ENCODE data around the gene PRPF19. TPM values are rescaled to one million over a fixed set of nuclear protein-coding genes. Genes with fewer than 3 reads are reported as not detected.

The PRPF19 gene
- total and polyA plus RNA-seq, 2 donors (not counting 1 experiment from before 2014, with no cell fraction given) = 32.6 to 37.7 TPM

DNA sequence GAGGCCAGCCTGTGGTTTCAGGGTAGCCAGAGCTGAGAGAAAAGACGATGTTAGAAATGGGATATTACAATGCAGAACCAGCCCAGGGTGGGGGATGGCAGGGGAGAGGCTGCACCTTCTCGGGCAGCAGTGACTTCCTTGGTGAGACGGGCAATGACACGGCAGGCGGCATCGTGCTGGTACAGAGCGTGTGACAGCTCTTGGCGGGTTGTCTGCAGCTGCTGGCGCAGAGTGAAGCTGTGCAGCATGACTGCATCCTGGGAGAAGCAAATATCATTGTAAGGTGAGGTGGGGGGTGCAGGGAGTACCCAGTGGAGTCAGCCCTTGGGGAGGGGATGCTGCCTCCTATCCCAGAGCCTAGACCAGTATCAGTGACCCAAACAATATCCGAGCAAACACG, 3.8 kb downstream of the PRPF19 start:
- no peak overlapping the region for H3K9ac ChIP-seq (ENCODE audit: insufficient read depth, low read length)
- no peak overlapping the region for H3K4me3 ChIP-seq (replicated peaks in 1 of 4; ENCODE audit: control extremely low read depth in 1 of 4, insufficient read depth in 1 of 4, low read depth in 3 of 4, low read length in 4 of 4)
- no peak overlapping the region for H2AFZ ChIP-seq (ENCODE audit: low read length)
- no peaks in the 10 kb centered on the region for H3K27me3 ChIP-seq (ENCODE audit: control insufficient read depth, insufficient read depth, low read length)
- H3K4me2 ChIP-seq (ENCODE audit: extremely low read depth, insufficient read depth, low read length) = no peak overlapping the region
- TF ChIP-seq, protein P1, sequence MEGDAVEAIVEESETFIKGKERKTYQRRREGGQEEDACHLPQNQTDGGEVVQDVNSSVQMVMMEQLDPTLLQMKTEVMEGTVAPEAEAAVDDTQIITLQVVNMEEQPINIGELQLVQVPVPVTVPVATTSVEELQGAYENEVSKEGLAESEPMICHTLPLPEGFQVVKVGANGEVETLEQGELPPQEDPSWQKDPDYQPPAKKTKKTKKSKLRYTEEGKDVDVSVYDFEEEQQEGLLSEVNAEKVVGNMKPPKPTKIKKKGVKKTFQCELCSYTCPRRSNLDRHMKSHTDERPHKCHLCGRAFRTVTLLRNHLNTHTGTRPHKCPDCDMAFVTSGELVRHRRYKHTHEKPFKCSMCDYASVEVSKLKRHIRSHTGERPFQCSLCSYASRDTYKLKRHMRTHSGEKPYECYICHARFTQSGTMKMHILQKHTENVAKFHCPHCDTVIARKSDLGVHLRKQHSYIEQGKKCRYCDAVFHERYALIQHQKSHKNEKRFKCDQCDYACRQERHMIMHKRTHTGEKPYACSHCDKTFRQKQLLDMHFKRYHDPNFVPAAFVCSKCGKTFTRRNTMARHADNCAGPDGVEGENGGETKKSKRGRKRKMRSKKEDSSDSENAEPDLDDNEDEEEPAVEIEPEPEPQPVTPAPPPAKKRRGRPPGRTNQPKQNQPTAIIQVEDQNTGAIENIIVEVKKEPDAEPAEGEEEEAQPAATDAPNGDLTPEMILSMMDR (conservative IDR thresholded peaks at IDR 0.05 in 1 of 2, IDR thresholded peaks at IDR 0.05 in 1 of 2; ENCODE audit: low read depth in 1 of 2, low read length in 2 of 2) = no peak
- TF ChIP-seq EZH2 (IDR thresholded peaks at IDR 0.05; ENCODE audit: low read length, missing control alignments) = no peak
- H3K9me3 ChIP-seq (ENCODE audit: control insufficient read depth, insufficient read depth, low read depth, low read length) = no peaks in the 10 kb centered on the region
- peaks cover 3% of the 10 kb centered on the region for H3K4me1 ChIP-seq (ENCODE audit: control insufficient read depth, extremely low read depth, insufficient read depth, low read length)
- H3K36me3 ChIP-seq (ENCODE audit: control insufficient read depth, insufficient read depth, low read length) = peaks cover 12% of the 10 kb centered on the region
- no peak overlapping the region for H3K27ac ChIP-seq (ENCODE audit: insufficient read depth, low read length)
- H4K20me1 ChIP-seq (ENCODE audit: control insufficient read depth, extremely low read depth, insufficient read depth, low read length) = no peaks in the 10 kb centered on the region
- H3K79me2 ChIP-seq (ENCODE audit: control insufficient read depth, insufficient read depth, low read length) = peaks cover 32% of the 10 kb centered on the region
- no peak for DNase-seq (ENCODE audit: low read depth in 2 of 2)

DNA sequence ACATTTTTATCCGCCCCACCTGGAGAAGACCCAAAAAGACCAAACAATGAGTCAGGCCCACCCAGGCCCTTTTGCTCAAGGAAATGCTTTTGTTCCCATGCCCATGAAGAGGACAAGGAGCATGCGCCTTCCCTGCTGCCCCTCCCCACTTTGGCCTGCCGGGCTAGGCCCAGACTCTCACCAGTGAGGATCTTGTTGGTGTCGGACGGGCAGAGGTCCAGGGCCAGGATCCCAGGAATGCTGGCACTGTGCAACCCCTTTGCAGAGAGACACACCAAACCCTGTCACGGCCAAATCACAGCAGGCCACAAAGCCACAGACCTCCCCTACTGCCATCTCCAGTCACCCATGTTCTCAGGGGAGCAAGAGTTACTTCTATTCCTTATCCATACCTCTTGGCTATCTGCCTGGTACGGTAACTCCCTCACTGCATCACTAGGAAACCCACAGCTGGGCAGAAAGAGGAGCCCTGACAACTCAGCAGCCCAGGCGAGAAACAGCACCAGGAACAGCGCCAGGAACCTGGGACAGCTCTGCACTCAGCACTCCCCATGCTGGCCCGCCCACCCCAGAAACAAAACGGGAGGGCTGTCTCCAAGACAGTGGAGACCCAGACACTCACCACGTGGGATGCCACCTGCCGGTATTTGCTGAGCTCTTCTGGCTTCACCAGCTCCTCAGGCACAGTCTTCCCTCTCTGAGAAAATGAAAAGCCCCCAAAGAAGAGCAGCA, 5.5 kb downstream of the PRPF19 start:
- H3K4me3 ChIP-seq (replicated peaks in 1 of 4; ENCODE audit: control extremely low read depth in 1 of 4, insufficient read depth in 1 of 4, low read depth in 3 of 4, low read length in 4 of 4) = no peak overlapping the region
- H4K20me1 ChIP-seq (ENCODE audit: control insufficient read depth, extremely low read depth, insufficient read depth, low read length) = no peaks in the 10 kb centered on the region
- H3K4me2 ChIP-seq (ENCODE audit: extremely low read depth, insufficient read depth, low read length) = no peak overlapping the region
- DNase-seq (ENCODE audit: low read depth in 2 of 2) = no peak
- no peaks in the 10 kb centered on the region for H3K27me3 ChIP-seq (ENCODE audit: control insufficient read depth, insufficient read depth, low read length)
- H2AFZ ChIP-seq (ENCODE audit: low read length) = no peak overlapping the region
- TF ChIP-seq EZH2 (IDR thresholded peaks at IDR 0.05; ENCODE audit: low read length, missing control alignments) = no peak
- TF ChIP-seq, protein P1 (conservative IDR thresholded peaks at IDR 0.05 in 1 of 2, IDR thresholded peaks at IDR 0.05 in 1 of 2; ENCODE audit: low read depth in 1 of 2, low read length in 2 of 2) = no peak
- peaks cover 31% of the 10 kb centered on the region for H3K79me2 ChIP-seq (ENCODE audit: control insufficient read depth, insufficient read depth, low read length)
- peaks cover 18% of the 10 kb centered on the region for H3K36me3 ChIP-seq (ENCODE audit: control insufficient read depth, insufficient read depth, low read length)
- no peak overlapping the region for H3K27ac ChIP-seq (ENCODE audit: insufficient read depth, low read length)
- no peaks in the 10 kb centered on the region for H3K9me3 ChIP-seq (ENCODE audit: control insufficient read depth, insufficient read depth, low read depth, low read length)
- H3K9ac ChIP-seq (ENCODE audit: insufficient read depth, low read length) = no peak overlapping the region
- H3K4me1 ChIP-seq (ENCODE audit: control insufficient read depth, extremely low read depth, insufficient read depth, low read length) = peaks cover 3% of the 10 kb centered on the region

DNA sequence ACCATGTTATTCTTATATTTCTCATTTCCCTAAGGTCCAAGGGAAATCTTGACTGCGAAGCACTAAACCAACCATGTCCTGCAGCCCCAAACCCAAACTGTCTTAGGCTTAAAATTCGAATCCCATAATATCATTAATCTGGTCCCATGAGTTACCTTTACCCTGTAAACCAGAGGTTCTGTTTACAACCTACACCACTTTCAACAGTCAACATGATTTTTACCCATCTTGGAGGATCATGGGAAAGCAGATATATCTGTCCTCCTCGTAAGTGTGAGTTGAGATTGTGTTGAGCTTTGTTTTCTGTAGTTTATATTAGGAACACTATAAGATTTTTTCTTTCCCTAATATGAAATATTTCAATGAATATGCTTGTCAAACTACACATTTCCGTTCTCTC, 6.4 kb downstream of the PRPF19 start:
- H3K9me3 ChIP-seq (ENCODE audit: control insufficient read depth, insufficient read depth, low read depth, low read length) = no peaks in the 10 kb centered on the region
- no peak overlapping the region for H3K4me2 ChIP-seq (ENCODE audit: extremely low read depth, insufficient read depth, low read length)
- no peaks in the 10 kb centered on the region for H3K27me3 ChIP-seq (ENCODE audit: control insufficient read depth, insufficient read depth, low read length)
- peaks cover 22% of the 10 kb centered on the region for H3K79me2 ChIP-seq (ENCODE audit: control insufficient read depth, insufficient read depth, low read length)
- no peak for TF ChIP-seq EZH2 (IDR thresholded peaks at IDR 0.05; ENCODE audit: low read length, missing control alignments)
- TF ChIP-seq, protein P1 (conservative IDR thresholded peaks at IDR 0.05 in 1 of 2, IDR thresholded peaks at IDR 0.05 in 1 of 2; ENCODE audit: low read depth in 1 of 2, low read length in 2 of 2) = no peak
- no peak overlapping the region for H3K27ac ChIP-seq (ENCODE audit: insufficient read depth, low read length)
- H3K4me3 ChIP-seq (replicated peaks in 1 of 4; ENCODE audit: control extremely low read depth in 1 of 4, insufficient read depth in 1 of 4, low read depth in 3 of 4, low read length in 4 of 4) = no peak overlapping the region
- peaks cover 3% of the 10 kb centered on the region for H3K4me1 ChIP-seq (ENCODE audit: control insufficient read depth, extremely low read depth, insufficient read depth, low read length)
- no peaks in the 10 kb centered on the region for H4K20me1 ChIP-seq (ENCODE audit: control insufficient read depth, extremely low read depth, insufficient read depth, low read length)
- H3K9ac ChIP-seq (ENCODE audit: insufficient read depth, low read length) = no peak overlapping the region
- DNase-seq (ENCODE audit: low read depth in 2 of 2) = no peak
- H3K36me3 ChIP-seq (ENCODE audit: control insufficient read depth, insufficient read depth, low read length) = peaks cover 18% of the 10 kb centered on the region
- H2AFZ ChIP-seq (ENCODE audit: low read length) = no peak overlapping the region

All from fibroblast of lung (primary cell).